GM23248 (cell line): ENCODE results near the gene DOK6. TPM values are rescaled to one million over a fixed set of nuclear protein-coding genes. Genes with fewer than 3 reads are reported as not detected.

Experiments
- DNase-seq: peaks from one replicate; pipeline ENCODE4 v3.0.0-alpha.2; 2015
- H2AFZ ChIP-seq: fragments of 200-600 bp; sonication (generic); 2 replicates; pipeline ENCODE4 v1.6.1; 2016; ENCODE audit warnings: antibody characterized with exemption
- H3F3A ChIP-seq: fragments of 200-600 bp; sonication (generic); 2 replicates; pipeline ENCODE4 v1.6.1; 2016; ENCODE audit warnings: mild to moderate bottlenecking, antibody characterized with exemption, mixed run types; ENCODE audit not compliant: insufficient read depth
- H3K27ac ChIP-seq: fragments of 200-600 bp; sonication (generic); 2 replicates; pipeline ENCODE4 v1.5.1; 2016; ENCODE audit warnings: mild to moderate bottlenecking
- H3K27me3 ChIP-seq: fragments of 200-600 bp; sonication (generic); replicated peaks from 2 replicates; pipeline ENCODE4 v1.6.1; 2016; ENCODE audit warnings: mild to moderate bottlenecking; ENCODE audit not compliant: insufficient read depth
- H3K36me3 ChIP-seq: fragments of 200-600 bp; sonication (generic); 2 replicates; pipeline ENCODE4 v1.6.1; 2016; ENCODE audit warnings: low read depth, mild to moderate bottlenecking
- H3K4me1 ChIP-seq: fragments of 200-600 bp; sonication (generic); 2 replicates; pipeline ENCODE4 v1.6.1; 2016; ENCODE audit warnings: mild to moderate bottlenecking; ENCODE audit not compliant: insufficient read depth
- H3K4me2 ChIP-seq: fragments of 200-600 bp; sonication (generic); one replicate; pipeline ENCODE4 v1.6.1; 2016; ENCODE audit warnings: mild to moderate bottlenecking; ENCODE audit not compliant: unreplicated experiment
- H3K4me3 ChIP-seq: fragments of 200-600 bp; sonication (generic); 2 replicates; pipeline ENCODE4 v1.5.1; 2016; ENCODE audit warnings: mild to moderate bottlenecking
- H3K79me2 ChIP-seq: fragments of 200-600 bp; sonication (generic); 2 replicates; pipeline ENCODE4 v1.6.1; 2016; ENCODE audit warnings: mild to moderate bottlenecking; ENCODE audit not compliant: insufficient read depth
- H3K9ac ChIP-seq: fragments of 200-600 bp; sonication (generic); 2 replicates; pipeline ENCODE4 v1.6.1; 2016; ENCODE audit warnings: mild to moderate bottlenecking
- H3K9me2 ChIP-seq: fragments of 200-600 bp; sonication (generic); 2 replicates; pipeline ENCODE4 v1.6.1; 2016; ENCODE audit warnings: mixed run types, mild to moderate bottlenecking, moderate library complexity; ENCODE audit not compliant: insufficient read depth
- H3K9me3 ChIP-seq: fragments of 200-600 bp; sonication (generic); one replicate; pipeline ENCODE4 v1.6.1; 2017; ENCODE audit warnings: low read depth
- H4K20me1 ChIP-seq: fragments of 200-600 bp; sonication (generic); 2 replicates; pipeline ENCODE4 v1.6.0; 2016; ENCODE audit not compliant: insufficient read depth
- EZH2 ChIP-seq: fragments of 200-600 bp; sonication (generic); IDR thresholded peaks from 2 replicates; pipeline ENCODE4 v1.6.1; 2018; ENCODE audit warnings: antibody characterized with exemption, mild to moderate bottlenecking; ENCODE audit not compliant: insufficient read depth, poor library complexity, severe bottlenecking
- EZH2phosphoT487 ChIP-seq: fragments of 200-600 bp; sonication (generic); IDR thresholded peaks from 2 replicates; pipeline ENCODE4 v1.6.1; 2018; ENCODE audit warnings: antibody characterized with exemption, moderate library complexity, mild to moderate bottlenecking, low read depth; ENCODE audit not compliant: insufficient read depth
- WGBS, 2 experiments: methylation state at CpG; one replicate each; pipeline ENCODE4 v1.1.6; 2015 to 2017; ENCODE audit warnings: low lambda C conversion rate in 2 of 2, low coverage in 1 of 2; ENCODE audit errors: missing lambda C conversion rate in 2 of 2; 5-methylcytosine and 5-hydroxymethylcytosine counted together
- in situ Hi-C: fragments of 300-500 bp; cut with MboI; formaldehyde crosslinking; loops from 2 replicates; pipeline ENCODE4 v1.15.0; 2020
- polyA plus RNA-seq: library from polyadenylated mRNA; unstranded; fragments of >200 nt; fragmentation: Nextera tagmentation; extraction: Ambion mirVana; gene quantifications from 2 replicates; pipeline ENCODE4 v1.2.1, GENCODE V29; 2016
- total RNA-seq: library from RNA; depleted of rRNA; stranded (reverse); fragments of >200 nt; shearing (Covaris generic); gene quantifications from 2 replicates; pipeline ENCODE4 v1.2.3, GENCODE V29; 2014

DOK6 gene
- total and polyA plus RNA-seq, 2 experiments from 2014 or later, result 1.1 to 5.2 TPM

GRCh38 chr18:69400976-69401225, 213 bp downstream of the DOK6 start:
- H3K27ac ChIP-seq, result no peak overlapping the region
- peak overlapping the region; percentile 50 for H3K9ac ChIP-seq

GRCh38 chr18:69401226-69401971, 711 bp downstream of the DOK6 start:
- Histone ChIP-seq H3K79me2 (no peaks in the 10 kb centered on the region), H3K9me3 (no peaks in the 10 kb centered on the region), H3K4me3 (peak overlapping the region; percentile 82), H3K9ac (peak overlapping the region; percentile 50), H3K4me2 (peak overlapping the region; percentile 84), H3K4me1 (0 out of 2 replicates have a peak, but pooled peaks cover 3% of the 10 kb centered on the region), H3K27me3 (no peaks in the 10 kb centered on the region; the same call in 1 of the 2 replicates), H3K9me2 (no peaks in the 10 kb centered on the region), H4K20me1 (no peaks in the 10 kb centered on the region), H3K27ac (no peak overlapping the region), H2AFZ (peak overlapping the region; percentile 96), H3K36me3 (no peaks in the 10 kb centered on the region), H3F3A (0 out of 2 replicates have a peak, but pooled peaks cover 4% of the 10 kb centered on the region)
- whole genome bisulfite sequencing, 2 experiments, result 2 to 3% methylated on average over 51 to 60 of the region's 66 CpGs
- in situ Hi-C loops, result no loop called here
- TF ChIP-seq EZH2, result no peak
- no peak for TF ChIP-seq EZH2phosphoT487
- DNase-seq, result peak; percentile 58

More at GRCh38 chr18:69400976-69401225, 213 bp downstream of the DOK6 start:
- 0 out of 2 replicates have a peak, but pooled peaks cover 4% of the 10 kb centered on the region for H3F3A ChIP-seq
- peak overlapping the region; percentile 84 for H3K4me2 ChIP-seq
- H2AFZ ChIP-seq, result peak overlapping the region; percentile 96
- WGBS, 2 experiments, result 0 to 3% methylated on average over 4 to 19 of the region's 47 CpGs
- H3K4me3 ChIP-seq, result peak overlapping the region; percentile 82
- no peaks in the 10 kb centered on the region for H3K9me3 ChIP-seq
- in situ Hi-C loops, result no loop called here
- H4K20me1 ChIP-seq, result no peaks in the 10 kb centered on the region
- no peaks in the 10 kb centered on the region for H3K79me2 ChIP-seq
- H3K27me3 ChIP-seq, result no peaks in the 10 kb centered on the region; the same call in 1 of the 2 replicates
- H3K4me1 ChIP-seq, result 0 out of 2 replicates have a peak, but pooled peaks cover 3% of the 10 kb centered on the region
- no peak for TF ChIP-seq EZH2phosphoT487
- TF ChIP-seq EZH2, result no peak
- H3K36me3 ChIP-seq, result no peaks in the 10 kb centered on the region
- DNase-seq, result peak; percentile 63
- no peaks in the 10 kb centered on the region for H3K9me2 ChIP-seq

- H3K4me1 ChIP-seq, result 0 out of 2 replicates have a peak, but pooled peaks cover 3% of the 10 kb centered on the region
- H3F3A ChIP-seq, result 0 out of 2 replicates have a peak, but pooled peaks cover 4% of the 10 kb centered on the region
- no peaks in the 10 kb centered on the region for H3K9me2 ChIP-seq
- no peaks in the 10 kb centered on the region for H4K20me1 ChIP-seq
- no peaks in the 10 kb centered on the region; the same call in 1 of the 2 replicates for H3K27me3 ChIP-seq
- in situ Hi-C loops, result no loop called here
- H3K9me3 ChIP-seq, result no peaks in the 10 kb centered on the region
- H3K4me3 ChIP-seq, result peak overlapping the region; percentile 82
- peak; percentile 0 for DNase-seq
- no peaks in the 10 kb centered on the region for H3K79me2 ChIP-seq
- TF ChIP-seq EZH2 (no peak), EZH2phosphoT487 (no peak)
- H3K9ac ChIP-seq, result peak overlapping the region; percentile 50; the same call in 1 of the 2 replicates
- no peaks in the 10 kb centered on the region for H3K36me3 ChIP-seq
- no peak overlapping the region for H3K27ac ChIP-seq
- peak overlapping the region; percentile 96 for H2AFZ ChIP-seq
- WGBS, 2 experiments, result 15 to 18% methylated on average over 18 to 19 of the region's 19 CpGs
- H3K4me2 ChIP-seq, result peak overlapping the region; percentile 84
These were observed 1.4 kb downstream of the DOK6 start for GRCh38 chr18:69401972-69402532.

GRCh38 chr18:69402533-69402989, 1.9 kb downstream of the DOK6 start:
- Histone ChIP-seq H3K4me1 (0 out of 2 replicates have a peak, but pooled peaks cover 3% of the 10 kb centered on the region), H3K9me3 (no peaks in the 10 kb centered on the region), H4K20me1 (no peaks in the 10 kb centered on the region), H3K4me3 (peak overlapping the region; percentile 82; the same call in 1 of the 2 replicates), H2AFZ (peak overlapping the region; percentile 96), H3K27ac (no peak overlapping the region), H3K27me3 (no peaks in the 10 kb centered on the region; the same call in 1 of the 2 replicates), H3K79me2 (no peaks in the 10 kb centered on the region), H3K9me2 (no peaks in the 10 kb centered on the region), H3K4me2 (no peak overlapping the region), H3K9ac (no peak overlapping the region), H3K36me3 (no peaks in the 10 kb centered on the region), H3F3A (0 out of 2 replicates have a peak, but pooled peaks cover 4% of the 10 kb centered on the region)
- WGBS, 2 experiments, result 38 to 51% methylated on average over 20 of the region's 20 CpGs
- no peak for TF ChIP-seq EZH2phosphoT487
- TF ChIP-seq EZH2, result no peak
- peak; percentile 4 for DNase-seq
- in situ Hi-C loops, result no loop called here
